ENCODE measurements around the gene DZIP1L.

Gene DZIP1L

GRCh38 chr3:138049157-138049919 lies 66.1 kb downstream of the DZIP1L start:
- TF ChIP-seq, protein P1, sequence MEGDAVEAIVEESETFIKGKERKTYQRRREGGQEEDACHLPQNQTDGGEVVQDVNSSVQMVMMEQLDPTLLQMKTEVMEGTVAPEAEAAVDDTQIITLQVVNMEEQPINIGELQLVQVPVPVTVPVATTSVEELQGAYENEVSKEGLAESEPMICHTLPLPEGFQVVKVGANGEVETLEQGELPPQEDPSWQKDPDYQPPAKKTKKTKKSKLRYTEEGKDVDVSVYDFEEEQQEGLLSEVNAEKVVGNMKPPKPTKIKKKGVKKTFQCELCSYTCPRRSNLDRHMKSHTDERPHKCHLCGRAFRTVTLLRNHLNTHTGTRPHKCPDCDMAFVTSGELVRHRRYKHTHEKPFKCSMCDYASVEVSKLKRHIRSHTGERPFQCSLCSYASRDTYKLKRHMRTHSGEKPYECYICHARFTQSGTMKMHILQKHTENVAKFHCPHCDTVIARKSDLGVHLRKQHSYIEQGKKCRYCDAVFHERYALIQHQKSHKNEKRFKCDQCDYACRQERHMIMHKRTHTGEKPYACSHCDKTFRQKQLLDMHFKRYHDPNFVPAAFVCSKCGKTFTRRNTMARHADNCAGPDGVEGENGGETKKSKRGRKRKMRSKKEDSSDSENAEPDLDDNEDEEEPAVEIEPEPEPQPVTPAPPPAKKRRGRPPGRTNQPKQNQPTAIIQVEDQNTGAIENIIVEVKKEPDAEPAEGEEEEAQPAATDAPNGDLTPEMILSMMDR (IDR thresholded peaks at IDR 0.05; ENCODE audit: insufficient read depth, low read length, missing control alignments): peak; percentile 0
- CTCF ChIA-PET: interaction anchor here (0.8 to 3.5 kb wide), 6 partner anchors 11 to 117 kb away, joined by 3 to 30 read pairs (median 4); no protein-coding TSS in a partner anchor
- POLR2A ChIA-PET: no interaction called here
- DNase-seq (ENCODE audit: low read depth, low spot score): peak; percentile 72
- H3K4me3 ChIP-seq (ENCODE audit: low read depth, low read length): no peak overlapping the region

GRCh38 chr3:138047596-138048158 lies 67.7 kb downstream of the DZIP1L start:
- H3K4me3 ChIP-seq (ENCODE audit: low read depth, low read length): no peak overlapping the region
- ChIA-PET POLR2A (no interaction called here), CTCF (interaction anchor here (1.0 kb wide), 1 partner anchor 937 kb away, joined by 3 read pairs; no protein-coding TSS in a partner anchor)
- TF ChIP-seq, protein P1 (IDR thresholded peaks at IDR 0.05; ENCODE audit: insufficient read depth, low read length, missing control alignments): no peak
- DNase-seq (ENCODE audit: low read depth, low spot score): no peak

- TF ChIP-seq, protein P1 (IDR thresholded peaks at IDR 0.05; ENCODE audit: insufficient read depth, low read length, missing control alignments): no peak
- ChIA-PET CTCF (interaction anchor here (0.6 to 1.4 kb wide), 3 partner anchors 22 to 937 kb away, joined by 3 to 5 read pairs (median 3); no protein-coding TSS in a partner anchor), POLR2A (no interaction called here)
- DNase-seq (ENCODE audit: low read depth, low spot score): no peak
- H3K4me3 ChIP-seq (ENCODE audit: low read depth, low read length): no peak overlapping the region
Measured at GRCh38 chr3:138046955-138047354, 68.5 kb downstream of the DZIP1L start.

DNA sequence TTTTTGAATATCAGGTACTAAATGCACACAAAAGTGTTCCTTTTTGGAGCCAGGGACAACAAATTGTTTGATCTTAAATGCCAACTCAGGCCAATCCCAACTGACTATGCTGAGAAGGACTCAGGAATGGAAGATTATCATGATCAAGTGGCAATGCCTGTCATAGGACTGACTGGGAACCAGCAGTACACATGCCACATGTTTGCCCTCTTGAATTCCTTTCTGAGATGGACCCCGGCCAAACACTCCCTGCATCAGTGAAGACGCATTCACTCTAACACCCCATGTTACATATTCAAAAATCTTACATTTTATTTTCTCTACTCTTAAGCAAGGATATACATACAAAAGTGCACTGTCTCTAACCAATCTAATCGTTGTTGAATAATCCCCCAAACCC lies 69.3 kb downstream of the DZIP1L start:
- TF ChIP-seq, protein P1 (IDR thresholded peaks at IDR 0.05; ENCODE audit: insufficient read depth, low read length, missing control alignments): no peak
- H3K4me3 ChIP-seq (ENCODE audit: low read depth, low read length): no peak overlapping the region
- ChIA-PET POLR2A (no interaction called here), CTCF (interaction anchor here (1.4 kb wide), 1 partner anchor 23 kb away, joined by 5 read pairs; no protein-coding TSS in a partner anchor)
- DNase-seq (ENCODE audit: low read depth, low spot score): no peak

- TF ChIP-seq, protein P1 (IDR thresholded peaks at IDR 0.05; ENCODE audit: insufficient read depth, low read length, missing control alignments): no peak
- no peak overlapping the region for H3K4me3 ChIP-seq (ENCODE audit: low read depth, low read length)
- CTCF ChIA-PET: interaction anchor here (1.0 to 4.1 kb wide), 7 partner anchors 10 to 946 kb away, joined by 3 to 38 read pairs (median 3); no protein-coding TSS in a partner anchor
- POLR2A ChIA-PET: no interaction called here
- DNase-seq (ENCODE audit: low read depth, low spot score): peak; percentile 61
Measured at GRCh38 chr3:138043266-138044029, 72.0 kb downstream of the DZIP1L start.
